CD14-positive monocyte (primary cell): ENCODE data around the gene EGF. TPM values are rescaled to one million over a fixed set of nuclear protein-coding genes. Genes with fewer than 3 reads are reported as not detected.

Experiments used
- DNase-seq, 3 donors: peaks; one replicate each; pipeline ENCODE4 v3.0.0-alpha.2; 2011 to 2022
- H2AFZ ChIP-seq: 2 replicates; pipeline ENCODE4 v1.6.0; 2012; ENCODE audit warnings: mild to moderate bottlenecking, low read depth, low read length, inconsistent platforms; ENCODE audit not compliant: insufficient read depth, poor library complexity, severe bottlenecking
- H3K27ac ChIP-seq, 2 donors: 1 replicate in 1 of 2; 2 replicates in 1 of 2; pipeline ENCODE4 v1.5.1; 2012 to 2013; ENCODE audit warnings: low read length in 2 of 2, control low read depth in 1 of 2, inconsistent platforms in 1 of 2, low read depth in 1 of 2, mild to moderate bottlenecking in 1 of 2
- H3K27me3 ChIP-seq, 2 donors: one replicate each; pipeline versions ENCODE4 v1.6.0 to v1.6.1; 2011 to 2013; ENCODE audit warnings: low read length in 2 of 2; ENCODE audit not compliant: control insufficient read depth in 2 of 2, insufficient read depth in 2 of 2
- H3K36me3 ChIP-seq, 2 donors: replicated peaks in 1 of 2; 1 replicate in 1 of 2; 2 replicates in 1 of 2; pipeline versions ENCODE4 v1.5.1 to v1.6.1; 2012 to 2013; ENCODE audit warnings: low read length in 2 of 2, control low read depth in 1 of 2, inconsistent platforms in 1 of 2, mild to moderate bottlenecking in 1 of 2; ENCODE audit not compliant: insufficient read depth in 2 of 2, control insufficient read depth in 1 of 2
- H3K4me1 ChIP-seq, 2 donors: 1 replicate in 1 of 2; 2 replicates in 1 of 2; pipeline versions ENCODE4 v1.5.1 to v1.6.1; 2012 to 2013; ENCODE audit warnings: low read length in 2 of 2, control low read depth in 1 of 2, inconsistent platforms in 1 of 2, mild to moderate bottlenecking in 1 of 2, moderate library complexity in 1 of 2; ENCODE audit not compliant: insufficient read depth in 2 of 2, control insufficient read depth in 1 of 2
- H3K4me2 ChIP-seq: replicated peaks from 2 replicates; pipeline ENCODE3; 2012; ENCODE audit warnings: low read length, moderate library complexity, mild to moderate bottlenecking; ENCODE audit not compliant: poor library complexity, severe bottlenecking; ENCODE audit errors: extremely low read depth
- H3K4me3 ChIP-seq, 3 experiments: fragments of 200-600 bp in 1 of 3; sonication (generic) in 1 of 3; replicated peaks in 1 of 3; 1 replicate in 2 of 3; 2 replicates in 1 of 3; pipeline ENCODE4 v1.5.1; 2011 to 2013; ENCODE audit warnings: low read length in 3 of 3, mild to moderate bottlenecking in 3 of 3, control low read depth in 2 of 3, low read depth in 2 of 3, inconsistent platforms in 1 of 3, moderate library complexity in 1 of 3
- H3K79me2 ChIP-seq: 2 replicates; pipeline ENCODE4 v1.6.0; 2012; ENCODE audit warnings: mild to moderate bottlenecking, control low read depth, inconsistent platforms, low read length, moderate library complexity; ENCODE audit not compliant: insufficient read depth
- H3K9ac ChIP-seq: 2 replicates; pipeline ENCODE4 v1.6.0; 2017; ENCODE audit warnings: low read length, mild to moderate bottlenecking; ENCODE audit not compliant: insufficient read depth, poor library complexity, severe bottlenecking
- H3K9me3 ChIP-seq, 2 donors: replicated peaks in 1 of 2; 1 replicate in 1 of 2; 2 replicates in 1 of 2; pipeline versions ENCODE4 v1.5.1 to v1.6.1; 2012 to 2013; ENCODE audit warnings: low read length in 2 of 2, control low read depth in 1 of 2; ENCODE audit not compliant: control insufficient read depth in 1 of 2, insufficient read depth in 1 of 2
- H4K20me1 ChIP-seq: 2 replicates; pipeline ENCODE4 v1.6.0; 2012; ENCODE audit warnings: mild to moderate bottlenecking, low read length, control low read depth, moderate library complexity; ENCODE audit not compliant: insufficient read depth
- H3K27ac Mint-ChIP-seq, 7 donors: one replicate each; pipeline ENCODE4 v1.8.0; 2020; ENCODE audit warnings: mild to moderate bottlenecking in 7 of 7, mixed read lengths in 7 of 7, moderate library complexity in 6 of 7, inconsistent platforms in 2 of 7
- H3K27me3 Mint-ChIP-seq, 3 donors: one replicate each; pipeline ENCODE4 v1.8.0; 2021 to 2022; ENCODE audit warnings: low read depth in 3 of 3, mild to moderate bottlenecking in 3 of 3, mixed read lengths in 3 of 3, moderate library complexity in 3 of 3, inconsistent platforms in 1 of 3
- H3K36me3 Mint-ChIP-seq, 2 donors: one replicate each; pipeline ENCODE4 v1.8.0; 2020; ENCODE audit warnings: mixed read lengths in 2 of 2, inconsistent platforms in 1 of 2, mild to moderate bottlenecking in 1 of 2
- H3K4me1 Mint-ChIP-seq: one replicate; pipeline ENCODE4 v1.8.0; 2020; ENCODE audit warnings: mild to moderate bottlenecking, mixed read lengths
- H3K4me3 Mint-ChIP-seq, 2 donors: one replicate each; pipeline ENCODE4 v1.8.0; 2020; ENCODE audit warnings: mild to moderate bottlenecking in 2 of 2, mixed read lengths in 2 of 2, moderate library complexity in 1 of 2
- H3K9me3 Mint-ChIP-seq, 7 donors: one replicate each; pipeline ENCODE4 v1.8.0; 2020 to 2022; ENCODE audit warnings: mixed read lengths in 7 of 7, mild to moderate bottlenecking in 6 of 7, moderate library complexity in 6 of 7, inconsistent platforms in 2 of 7
- CTCF ChIP-seq: fragments of 200-600 bp; IDR thresholded peaks from one replicate; pipeline ENCODE4 v1.8.0; 2022; ENCODE audit warnings: antibody characterized with exemption, mild to moderate bottlenecking
- WGBS: methylation state at CpG from one replicate; pipeline ENCODE4 v1.1.5; 2013; ENCODE audit warnings: missing lambda C conversion rate; ENCODE audit not compliant: insufficient coverage; 5-methylcytosine and 5-hydroxymethylcytosine counted together
- intact Hi-C, 2 donors: fragments of 100-400 bp; cut with micrococcal nuclease; formaldehyde crosslinking; loops; one replicate each; pipeline versions ENCODE4 v1.15.0 to v1.15.1; 2023
- polyA plus RNA-seq, 3 donors: library from polyadenylated mRNA; depleted of rRNA in 1 of 3; unstranded in 2 of 3; stranded (reverse) in 1 of 3; fragments of 300-500 nt in 2 of 3; fragments of >200 nt in 1 of 3; fragmentation: Illumina TruSeq in 2 of 3; gene quantifications; 1 replicate in 2 of 3; 2 replicates in 1 of 3; pipeline ENCODE4 v1.2.3, GENCODE V29; 2012 to 2021

Gene EGF
- polyA plus RNA-seq, 3 donors: 0.17 to 4.8 TPM; not detected in 1

DNA sequence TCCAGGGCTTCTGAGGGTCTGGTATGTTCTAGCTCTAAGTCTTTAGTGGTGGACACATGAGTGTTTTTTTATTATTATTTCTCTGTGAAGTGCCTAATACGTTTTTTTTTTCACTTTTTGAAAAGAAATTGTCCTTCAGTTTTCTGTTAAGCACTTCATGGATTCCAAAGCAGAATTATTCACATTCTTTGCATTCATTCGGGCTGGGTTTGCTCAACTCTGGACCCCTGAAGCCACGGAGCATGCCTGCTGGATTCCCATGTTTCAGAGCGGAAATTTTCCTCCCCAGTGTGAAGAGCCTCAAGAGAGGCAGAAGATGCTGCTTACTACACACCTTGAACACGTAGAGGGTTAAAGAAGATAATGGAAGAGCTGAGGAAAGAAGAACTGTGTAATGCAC is 107.5 kb downstream of the EGF start:
- Histone ChIP-seq H3K4me1 (no peaks in the 10 kb centered on the region), H3K9ac (no peak overlapping the region), H3K4me3 (no peak overlapping the region), H3K9me3 (no peaks in the 10 kb centered on the region), H3K36me3 (no peaks in the 10 kb centered on the region), H3K4me2 (no peak overlapping the region), H3K79me2 (no peaks in the 10 kb centered on the region), H4K20me1 (no peaks in the 10 kb centered on the region), H3K27ac (no peak overlapping the region), H2AFZ (no peak overlapping the region), H3K27me3 (peaks cover 39 to 42% of the 10 kb centered on the region in 2 donors)
- 83% methylated on average over 2 of the region's 5 CpGs for WGBS
- no peak for TF ChIP-seq CTCF
- intact Hi-C loops: no loop called here
- Mint-ChIP-seq H3K27me3 (peaks cover 37 to 61% (median 52%) of the 10 kb centered on the region in 3 donors), H3K4me1 (peaks cover 4% of the 10 kb centered on the region), H3K36me3 (peaks cover 0 to 1% of the 10 kb centered on the region in 2 donors), H3K27ac (no peak overlapping the region), H3K9me3 (peaks cover 0 to 9% (median 7%) of the 10 kb centered on the region in 7 donors), H3K4me3 (peak overlapping the region in 1 of 2 donors; percentile 53)
- no peak for DNase-seq

DNA sequence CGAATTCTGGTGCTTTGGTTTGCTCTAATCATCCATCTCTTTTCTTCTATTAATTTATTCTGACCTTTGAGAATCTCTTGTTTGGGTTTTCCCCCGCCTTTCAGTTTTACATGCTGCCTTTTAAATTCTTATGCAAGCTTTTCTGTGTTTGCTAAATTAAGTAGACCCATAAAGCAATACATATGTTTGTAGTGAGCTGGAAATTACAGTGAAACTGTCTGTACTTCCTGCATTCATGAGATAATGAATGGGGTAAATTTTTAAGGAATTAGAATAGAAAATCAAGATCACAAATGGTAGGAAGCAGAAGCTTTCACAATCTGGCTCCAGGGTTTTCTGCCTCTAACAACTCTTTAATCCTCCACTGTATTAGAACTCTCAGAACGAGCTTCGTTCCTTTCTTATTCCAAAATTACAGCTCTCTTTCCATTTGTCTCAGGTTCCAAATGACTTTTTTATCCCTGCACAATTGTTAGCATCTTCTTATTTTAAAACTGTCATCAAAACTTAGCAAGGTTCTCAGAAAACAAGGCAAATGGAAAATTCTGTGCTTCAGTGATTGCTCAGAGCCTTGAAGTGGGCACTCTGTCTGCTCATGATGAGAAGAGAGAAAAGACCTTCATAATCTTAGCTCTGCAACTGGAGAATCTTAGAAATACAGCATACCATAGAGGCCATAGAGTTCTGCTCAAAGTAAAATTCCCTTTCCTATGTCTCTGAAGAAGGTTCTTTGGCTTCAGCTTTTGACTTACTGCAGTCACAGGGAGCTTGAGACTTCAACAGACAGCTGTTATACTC is 108.2 kb downstream of the EGF start:
- no peak for TF ChIP-seq CTCF
- Histone ChIP-seq H3K9ac (no peak overlapping the region), H3K4me2 (no peak overlapping the region), H3K4me3 (no peak overlapping the region), H4K20me1 (no peaks in the 10 kb centered on the region), H2AFZ (no peak overlapping the region), H3K79me2 (no peaks in the 10 kb centered on the region), H3K36me3 (no peaks in the 10 kb centered on the region), H3K27ac (no peak overlapping the region), H3K4me1 (no peaks in the 10 kb centered on the region), H3K9me3 (no peaks in the 10 kb centered on the region), H3K27me3 (peaks cover 46 to 49% of the 10 kb centered on the region in 2 donors)
- DNase-seq: no peak
- Mint-ChIP-seq H3K4me1 (peaks cover 4% of the 10 kb centered on the region), H3K36me3 (peaks cover 0 to 1% of the 10 kb centered on the region in 2 donors), H3K27ac (no peak overlapping the region), H3K9me3 (peaks cover 0 to 9% (median 6%) of the 10 kb centered on the region in 7 donors), H3K27me3 (peaks cover 41 to 67% (median 52%) of the 10 kb centered on the region in 3 donors), H3K4me3 (peak overlapping the region in 1 of 2 donors; percentile 65)
- intact Hi-C loops: no loop called here
- WGBS: no CpG with 5 or more reads among the region's 4 CpGs
